ENCODE results near the gene AK8.

GRCh38 chr9:132806306-132806705 is 71.8 kb downstream of the AK8 start:
- TF ChIP-seq EZH2phosphoT487 (IDR thresholded peaks at IDR 0.05; ENCODE audit: low read depth) (no peak), CTCF (IDR thresholded peaks at IDR 0.05; ENCODE audit: low read depth, low read length) (no peak)

All from OCI-LY3 (cell line).